Measurements from ENCODE around the gene FA2H. TPM values are rescaled to one million over a fixed set of nuclear protein-coding genes. Genes with fewer than 3 reads are reported as not detected.

Gene FA2H
- total RNA-seq (1 to 10 TPM in 1 of 9 donors, under 1 TPM in 4, not detected in 4; 0.18 to 6.1 (median 0.39) TPM), polyA plus RNA-seq (under 1 TPM in 2 of 3 donors, not detected in 1; 0.17 to 0.33 TPM)
- long read RNA-seq, donor 1: 0 reads
- long read RNA-seq, donor 2: 0 reads
- long read RNA-seq, donor 3: 0 reads
- long read RNA-seq, donor 4: 0 reads
- long read RNA-seq, donor 5: 0 reads
- long read RNA-seq, donor 6: 0 reads
- long read RNA-seq, donor 7: 0 reads
- long read RNA-seq, donor 8: 0 reads
- long read RNA-seq, donor 9: 0 reads
- long read RNA-seq, donor 10: 0 reads

GRCh38 chr16:74774223-74775139 lies at the start of gene FA2H:
TSS of gene FA2H (minus strand) at chr16:74774820. CDS start at chr16:74774755, 65 bp downstream.
- Histone ChIP-seq H3K4me3 (peak within 1 kb of the TSS in 1 of 4 donors; percentile 61), H3K27me3 (no peaks in the 10 kb centered on the region), H3K36me3 (replicated peaks in 1 of 2) (no peaks in the 10 kb centered on the region), H3K9me3 (replicated peaks in 1 of 3) (no peaks in the 10 kb centered on the region), H3K4me1 (replicated peaks in 1 of 2) (peaks cover 6 to 15% of the 10 kb centered on the region in 2 donors), H3K27ac (no peak within 1 kb of the TSS)
- WGBS, 4 donors: 1 to 3% (median 2%) methylated on average over 10 to 93 of the region's 94 CpGs
- TF ChIP-seq CTCF (IDR thresholded peaks at IDR 0.05) (peak in 3 of 6 experiments; percentile 8 to 37 (median 31)), POLR2A (IDR thresholded peaks at IDR 0.05) (peak in 1 of 2 donors; percentile 50)
- intact Hi-C loops (cut with DNase I): loop anchor here in 1 of 2 donors (10.0 kb wide), 1 partner anchor 60 kb away; no protein-coding TSS in a partner anchor
- DNase-seq: peak; percentile 80 to 89 (median 83)

- Histone ChIP-seq H3K4me3 (no peak overlapping the region), H3K4me1 (replicated peaks in 1 of 2) (no peaks in the 10 kb centered on the region), H3K9me3 (replicated peaks in 1 of 3) (no peaks in the 10 kb centered on the region), H3K36me3 (replicated peaks in 1 of 2) (no peaks in the 10 kb centered on the region), H3K27me3 (no peaks in the 10 kb centered on the region), H3K27ac (no peak overlapping the region)
- WGBS, 4 donors: 63 to 82% (median 67%) methylated on average over 7 of the region's 7 CpGs
- intact Hi-C loops (cut with DNase I): loop anchor here in 1 of 2 donors (10.0 kb wide), 1 partner anchor 297 kb away; the partner anchor contains the start of gene LDHD
- TF ChIP-seq POLR2A (IDR thresholded peaks at IDR 0.05): no peak
- no peak for TF ChIP-seq CTCF (IDR thresholded peaks at IDR 0.05)
- DNase-seq: no peak
Observed at GRCh38 chr16:74817851-74818250, 43.2 kb upstream of the FA2H start.

GRCh38 chr16:74813109-74813641 lies 38.6 kb upstream of the FA2H start:
- Histone ChIP-seq H3K4me3 (no peak overlapping the region), H3K4me1 (replicated peaks in 1 of 2) (no peaks in the 10 kb centered on the region), H3K27ac (no peak overlapping the region), H3K9me3 (replicated peaks in 1 of 3) (peaks cover 0 to 9% (median 0%) of the 10 kb centered on the region in 3 donors), H3K27me3 (no peaks in the 10 kb centered on the region), H3K36me3 (replicated peaks in 1 of 2) (no peaks in the 10 kb centered on the region)
- intact Hi-C loops (cut with DNase I): loop anchor here (2.0 to 10.0 kb wide), 2 partner anchors 50 to 302 kb away; partner anchors contain the start of gene LDHD (in 1 of the 2)
- TF ChIP-seq CTCF (IDR thresholded peaks at IDR 0.05) (peak; percentile 89 to 96 (median 94)), POLR2A (IDR thresholded peaks at IDR 0.05) (no peak)
- DNase-seq: peak; percentile 73 to 87 (median 82)
- 6 to 31% (median 10%) methylated on average over 6 to 25 of the region's 25 CpGs for WGBS, 4 donors
